HCT116 (cell line): ENCODE measurements around the gene YWHAB. TPM values are rescaled to one million over a fixed set of nuclear protein-coding genes. Genes with fewer than 3 reads are reported as not detected.

Source experiments
- ATAC-seq: fragments of 200-7000 bp; cut with Tn5 transposase; 2 replicates; pipeline ENCODE4 v1.9.1; 2020; ENCODE audit warnings: mild to moderate bottlenecking, moderate library complexity
- BruUV-seq: library from RNA; stranded (reverse); fragments of 400-500 nt; replicated peaks from 2 replicates; lab custom pipeline; 2021; lab: Mats Ljungman, UMichigan
- CTCF ChIA-PET: fragments of 300-600 bp; sonication (Branson Sonifier 250); formaldehyde crosslinking; loops from one replicate; lab custom pipeline; 2021; ENCODE audit warnings: antibody characterized with exemption; lab: Charles Lee
- POLR2A ChIA-PET: fragments of 300-600, 350-600 bp; sonication (Branson Sonifier 250); formaldehyde crosslinking; loops from one replicate; lab custom pipeline; 2021; ENCODE audit warnings: antibody characterized with exemption; lab: Charles Lee
- RAD21 ChIA-PET, 2 experiments: fragments of 300-600 bp; sonication (Branson Sonifier 250); formaldehyde crosslinking; loops; one replicate each; lab custom pipeline; 2023; ENCODE audit warnings: low total read pairs in 2 of 2; ENCODE audit not compliant: uncharacterized antibody in 2 of 2, unreplicated experiment in 2 of 2, low non-redundant PET in 1 of 2; lab: Charles Lee
- DNase-seq: peaks from one replicate; pipeline ENCODE4 v3.0.0-alpha.2; 2010; ENCODE audit warnings: low read depth, low spot score
- H2AFZ ChIP-seq: fragments of 200-600 bp; shearing (Covaris generic), sonication (generic); 2 replicates; pipeline ENCODE4 v1.6.1; 2017; ENCODE audit warnings: low read depth, mixed run types, mixed read lengths, antibody characterized with exemption, low read length; ENCODE audit not compliant: poor library complexity, severe bottlenecking
- H3K27ac ChIP-seq: 2 replicates; pipeline ENCODE4 v1.5.1; 2012; ENCODE audit warnings: low read depth, low read length
- H3K27me3 ChIP-seq: fragments of 200-600 bp; sonication (generic); 2 replicates; pipeline ENCODE4 v1.6.1; 2016; ENCODE audit warnings: mixed run types, low read length, mixed read lengths; ENCODE audit not compliant: insufficient read depth
- H3K36me3 ChIP-seq, 2 experiments: fragments of 200-500 bp in 1 of 2; fragments of 200-600 bp in 1 of 2; sonication (Bioruptor generic) in 1 of 2; sonication (generic) in 1 of 2; 2 replicates each; pipeline versions ENCODE4 v1.5.1 to v1.6.1; 2014 to 2016; ENCODE audit warnings: low read length in 2 of 2, inconsistent platforms in 1 of 2, mixed read lengths in 1 of 2, mixed run types in 1 of 2; ENCODE audit not compliant: insufficient read depth in 2 of 2, control insufficient read depth in 1 of 2
- H3K4me1 ChIP-seq, 2 experiments: fragments of 200-600 bp in 1 of 2; sonication (generic) in 1 of 2; 2 replicates each; pipeline versions ENCODE4 v1.5.1 to v1.6.1; 2012 to 2017; ENCODE audit warnings: low read length in 2 of 2, inconsistent platforms in 1 of 2, mild to moderate bottlenecking in 1 of 2, mixed read lengths in 1 of 2, mixed run types in 1 of 2, moderate library complexity in 1 of 2; ENCODE audit not compliant: insufficient read depth in 2 of 2, control insufficient read depth in 1 of 2
- H3K4me2 ChIP-seq: fragments of 200-600 bp; sonication (generic); 2 replicates; pipeline ENCODE4 v1.6.1; 2017; ENCODE audit warnings: mixed run types, low read length, mixed read lengths
- H3K4me3 ChIP-seq, 2 experiments: fragments of 200-600 bp in 1 of 2; sonication (generic) in 1 of 2; replicated peaks in 1 of 2; 2 replicates each; pipeline ENCODE4 v1.5.1; 2011 to 2016; ENCODE audit warnings: low read length in 2 of 2, control low read depth in 1 of 2, low read depth in 1 of 2, mild to moderate bottlenecking in 1 of 2, mixed read lengths in 1 of 2, mixed run types in 1 of 2
- H3K79me2 ChIP-seq: fragments of 200-600 bp; sonication (generic); 2 replicates; pipeline ENCODE4 v1.6.1; 2017; ENCODE audit warnings: mild to moderate bottlenecking, mixed run types, low read length, moderate library complexity, mixed read lengths; ENCODE audit not compliant: insufficient read depth
- H3K9ac ChIP-seq: fragments of 200-600 bp; sonication (generic); 2 replicates; pipeline ENCODE4 v1.6.1; 2016; ENCODE audit warnings: low read length, mixed read lengths
- H3K9me2 ChIP-seq: fragments of 200-600 bp; sonication (generic), shearing (Covaris generic); 2 replicates; pipeline ENCODE4 v1.6.1; 2017; ENCODE audit warnings: mixed run types, mild to moderate bottlenecking, moderate library complexity; ENCODE audit not compliant: insufficient read depth
- H3K9me3 ChIP-seq, 2 experiments: fragments of 200-500 bp in 1 of 2; fragments of 200-600 bp in 1 of 2; sonication (Bioruptor generic) in 1 of 2; sonication (generic) in 1 of 2; 2 replicates each; pipeline ENCODE4 v1.6.1; 2014 to 2017; ENCODE audit warnings: low read length in 2 of 2, mixed read lengths in 2 of 2, inconsistent platforms in 1 of 2, low read depth in 1 of 2, mild to moderate bottlenecking in 1 of 2, mixed run types in 1 of 2, moderate library complexity in 1 of 2; ENCODE audit not compliant: control insufficient read depth in 1 of 2, insufficient read depth in 1 of 2
- H4K20me1 ChIP-seq: fragments of 200-600 bp; sonication (generic), shearing (Covaris generic); 2 replicates; pipeline ENCODE4 v1.6.1; 2017; ENCODE audit warnings: mixed run types, mild to moderate bottlenecking, moderate library complexity; ENCODE audit not compliant: insufficient read depth
- ATF3 ChIP-seq: IDR thresholded peaks from 2 replicates; pipeline ENCODE4 v1.6.1; 2012
- CEBPB ChIP-seq: IDR thresholded peaks from 2 replicates; pipeline ENCODE4 v1.6.1; 2012; ENCODE audit warnings: low read depth
- EGR1 ChIP-seq: IDR thresholded peaks from 2 replicates; pipeline ENCODE4 v1.6.1; 2012; ENCODE audit warnings: low read depth
- ELF1 ChIP-seq: IDR thresholded peaks from 2 replicates; pipeline ENCODE4 v1.6.1; 2012; ENCODE audit warnings: low read depth, borderline replicate concordance
- EZH2 ChIP-seq: fragments of 200-600 bp; sonication (generic); IDR thresholded peaks from 2 replicates; pipeline ENCODE4 v1.6.1; 2017; ENCODE audit warnings: antibody characterized with exemption, mixed run types
- JUND ChIP-seq: IDR thresholded peaks from 2 replicates; pipeline ENCODE4 v1.6.1; 2012
- MAX ChIP-seq: IDR thresholded peaks from 2 replicates; pipeline ENCODE4 v1.6.1; 2012
- POLR2A ChIP-seq: IDR thresholded peaks from 2 replicates; pipeline ENCODE4 v1.7.0; 2011; ENCODE audit warnings: borderline replicate concordance; ENCODE audit not compliant: insufficient read depth, insufficient read length; ENCODE audit errors: extremely low read depth
- POLR2AphosphoS5 ChIP-seq: IDR thresholded peaks from 2 replicates; pipeline ENCODE4 v1.6.1; 2011; ENCODE audit warnings: mild to moderate bottlenecking, low read depth, low read length, moderate library complexity
- SP1 ChIP-seq: IDR thresholded peaks from 2 replicates; pipeline ENCODE4 v1.6.1; 2012; ENCODE audit warnings: low read depth
- TCF7L2 ChIP-seq: IDR thresholded peaks from 2 replicates; pipeline ENCODE4 v1.7.0; 2011; ENCODE audit warnings: borderline replicate concordance, inconsistent platforms; ENCODE audit not compliant: insufficient read depth, insufficient read length; ENCODE audit errors: extremely low read depth
- ZNF274 ChIP-seq: fragments of 200-500 bp; sonication (Bioruptor generic); IDR thresholded peaks from 2 replicates; pipeline ENCODE4 v1.6.1; 2014; ENCODE audit warnings: mild to moderate bottlenecking, low read depth, low read length, inconsistent platforms
- intact Hi-C: fragments of 100-400 bp; cut with micrococcal nuclease; formaldehyde crosslinking; loops from 2 replicates; pipeline ENCODE4 v1.10.0; 2022
- total RNA-seq: library from RNA; stranded (reverse); gene quantifications from one replicate; pipeline ENCODE4 v1.2.1, GENCODE V29; 2021; ENCODE audit not compliant: unreplicated experiment

YWHAB gene
- total RNA-seq, 1 experiment from 2014 or later: 200 TPM

GRCh38 chr20:44954211-44954610 is 68.7 kb downstream of the YWHAB start:
- CTCF ChIA-PET: no interaction called here

GRCh38 chr20:44955270-44955669 is 69.8 kb downstream of the YWHAB start:
- no peak for TF ChIP-seq POLR2A
- no peak for TF ChIP-seq ELF1
- TF ChIP-seq TCF7L2: no peak
- TF ChIP-seq ATF3: no peak
- TF ChIP-seq EZH2: no peak
- TF ChIP-seq ZNF274: no peak
- TF ChIP-seq CEBPB: no peak
- H3K79me2 ChIP-seq: peaks cover 46% of the 10 kb centered on the region
- no TSS peak for BruUV-seq
- no peak overlapping the region for H2AFZ ChIP-seq
- H3K9me2 ChIP-seq: no peaks in the 10 kb centered on the region
- no peak overlapping the region for H3K9ac ChIP-seq
- DNase-seq: no peak
- no peaks in the 10 kb centered on the region for H3K9me3 ChIP-seq
- no peaks in the 10 kb centered on the region; the same call in 1 of the 2 replicates for H4K20me1 ChIP-seq
- POLR2A ChIA-PET: no interaction called here
- no peak overlapping the region for H3K4me2 ChIP-seq
- CTCF ChIA-PET: no interaction called here
- H3K4me1 ChIP-seq: peaks cover 6 to 11% of the 10 kb centered on the region in 2 experiments; a peak in 3 of 4 replicates
- RAD21 ChIA-PET: no interaction called here
- no peaks in the 10 kb centered on the region for H3K27me3 ChIP-seq
- intact Hi-C loops: no loop called here
- H3K4me3 ChIP-seq: no peak overlapping the region
- no peak for ATAC-seq
- H3K27ac ChIP-seq: no peak overlapping the region
- peaks cover 53 to 66% of the 10 kb centered on the region in 2 experiments; a peak in 3 of 4 replicates for H3K36me3 ChIP-seq

More at GRCh38 chr20:44954211-44954610, 68.7 kb downstream of the YWHAB start:
- POLR2A ChIA-PET: no interaction called here
- Histone ChIP-seq H3K9ac (no peak overlapping the region), H3K79me2 (peaks cover 39% of the 10 kb centered on the region), H3K9me3 (no peaks in the 10 kb centered on the region), H2AFZ (no peak overlapping the region), H3K27me3 (no peaks in the 10 kb centered on the region), H3K36me3 (peaks cover 60 to 73% of the 10 kb centered on the region in 2 experiments; a peak in 3 of 4 replicates), H3K9me2 (no peaks in the 10 kb centered on the region), H3K27ac (no peak overlapping the region), H3K4me2 (no peak overlapping the region), H3K4me3 (no peak overlapping the region), H3K4me1 (peaks cover 5 to 8% of the 10 kb centered on the region in 2 experiments; a peak in 3 of 4 replicates), H4K20me1 (no peaks in the 10 kb centered on the region; the same call in 1 of the 2 replicates)
- intact Hi-C loops: no loop called here
- ATAC-seq (no peak), DNase-seq (no peak)
- RAD21 ChIA-PET: no interaction called here
- TF ChIP-seq SP1 (no peak), MAX (no peak), TCF7L2 (no peak), JUND (no peak), POLR2AphosphoS5 (no peak), EGR1 (no peak)
- no TSS peak for BruUV-seq
